AG09319 (cell line): ENCODE results near the gene LRRC8B.
"Not testable (repeated sequence)": the region's sequence is repeated elsewhere in the genome, so short reads cannot be mapped to it uniquely, and the experiment has no call there.

ENCODE experiments used
- DNase-seq: peaks from one replicate; pipeline ENCODE4 v3.0.0-alpha.2; 2010; ENCODE audit warnings: low read depth; ENCODE audit errors: extremely low read depth
- TF ChIP-seq, protein P1 (sequence below): IDR thresholded peaks from 2 replicates; pipeline ENCODE4 v1.5.1; 2011; ENCODE audit warnings: low read depth, mild to moderate bottlenecking, inconsistent platforms, low read length, moderate library complexity

LRRC8B gene

DNA sequence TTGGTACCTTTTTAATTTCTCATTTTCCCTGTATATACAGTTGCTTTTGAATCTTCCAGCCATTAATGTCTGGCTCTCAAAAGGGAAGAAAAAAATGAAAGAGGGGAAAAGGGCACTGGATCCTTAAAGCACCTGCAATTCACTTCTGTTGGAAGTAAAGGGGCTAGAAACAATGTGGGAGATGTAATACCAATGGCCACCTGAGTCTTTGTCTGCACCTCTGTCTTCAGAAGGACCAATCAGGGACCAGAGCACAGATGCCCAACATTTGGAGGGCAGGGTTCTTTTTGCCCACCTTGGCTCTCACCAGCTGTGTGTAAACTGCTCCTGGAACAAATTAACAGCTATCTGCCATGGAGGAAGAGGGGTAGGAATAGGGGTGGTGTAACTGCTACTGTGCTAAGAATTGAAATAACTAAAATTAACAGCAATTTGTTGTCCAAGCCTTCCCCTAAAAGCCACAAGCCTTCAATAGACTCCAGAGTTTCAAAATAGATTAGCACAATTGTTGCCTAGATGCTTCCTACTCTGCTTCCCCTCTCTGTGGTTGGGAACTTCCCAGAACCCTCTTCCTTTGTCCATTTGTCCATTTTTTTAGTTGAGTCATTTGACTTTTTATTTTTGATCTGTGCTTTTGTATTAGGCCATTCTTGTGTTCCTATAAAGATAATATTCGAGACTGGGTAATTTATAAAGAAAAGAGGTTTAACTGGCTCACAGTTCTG, 11.5 kb upstream of the LRRC8B start:
- no peak for DNase-seq
- TF ChIP-seq, protein P1, sequence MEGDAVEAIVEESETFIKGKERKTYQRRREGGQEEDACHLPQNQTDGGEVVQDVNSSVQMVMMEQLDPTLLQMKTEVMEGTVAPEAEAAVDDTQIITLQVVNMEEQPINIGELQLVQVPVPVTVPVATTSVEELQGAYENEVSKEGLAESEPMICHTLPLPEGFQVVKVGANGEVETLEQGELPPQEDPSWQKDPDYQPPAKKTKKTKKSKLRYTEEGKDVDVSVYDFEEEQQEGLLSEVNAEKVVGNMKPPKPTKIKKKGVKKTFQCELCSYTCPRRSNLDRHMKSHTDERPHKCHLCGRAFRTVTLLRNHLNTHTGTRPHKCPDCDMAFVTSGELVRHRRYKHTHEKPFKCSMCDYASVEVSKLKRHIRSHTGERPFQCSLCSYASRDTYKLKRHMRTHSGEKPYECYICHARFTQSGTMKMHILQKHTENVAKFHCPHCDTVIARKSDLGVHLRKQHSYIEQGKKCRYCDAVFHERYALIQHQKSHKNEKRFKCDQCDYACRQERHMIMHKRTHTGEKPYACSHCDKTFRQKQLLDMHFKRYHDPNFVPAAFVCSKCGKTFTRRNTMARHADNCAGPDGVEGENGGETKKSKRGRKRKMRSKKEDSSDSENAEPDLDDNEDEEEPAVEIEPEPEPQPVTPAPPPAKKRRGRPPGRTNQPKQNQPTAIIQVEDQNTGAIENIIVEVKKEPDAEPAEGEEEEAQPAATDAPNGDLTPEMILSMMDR = no peak

DNA sequence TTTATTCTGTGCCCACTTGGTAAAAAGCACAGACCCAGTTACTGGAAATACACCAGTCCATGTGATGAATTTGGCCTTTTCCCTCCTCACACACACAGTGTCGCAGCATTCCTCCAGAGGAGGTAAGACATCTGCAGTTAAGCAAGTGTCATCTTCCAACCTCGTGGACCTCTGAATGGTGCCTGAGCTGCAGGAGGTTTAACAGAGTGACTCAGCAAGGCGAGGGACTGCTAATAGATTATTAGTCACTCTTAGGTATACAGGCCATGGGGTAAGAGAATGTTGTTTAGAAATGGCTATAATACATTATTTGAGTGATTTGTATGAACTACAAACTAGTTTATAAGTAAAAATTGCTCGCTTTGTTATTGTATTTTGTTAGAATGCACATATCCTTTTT, 8.6 kb upstream of the LRRC8B start:
- no peak for DNase-seq
- TF ChIP-seq, protein P1 = no peak

DNA sequence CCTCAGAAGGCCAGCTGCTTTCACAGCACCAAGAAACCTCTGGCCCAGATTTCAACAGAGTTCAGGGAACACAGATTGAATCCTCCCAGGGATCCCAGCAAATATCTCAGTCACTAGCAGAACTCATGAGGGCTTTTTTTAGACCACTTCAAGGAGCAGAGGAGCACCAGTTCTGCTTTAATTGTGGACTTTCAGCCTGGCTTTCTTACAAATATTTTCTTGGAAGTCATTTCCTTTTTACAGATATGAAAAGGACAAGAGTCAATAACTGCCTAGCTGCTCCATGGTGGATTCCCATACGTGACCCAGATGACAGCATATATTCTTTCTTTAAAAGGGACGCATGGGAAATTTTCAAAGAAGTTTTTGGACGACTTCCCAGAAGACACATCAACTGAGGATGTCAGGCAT, 6.4 kb upstream of the LRRC8B start:
- TF ChIP-seq, protein P1 = no peak
- no peak for DNase-seq

DNA sequence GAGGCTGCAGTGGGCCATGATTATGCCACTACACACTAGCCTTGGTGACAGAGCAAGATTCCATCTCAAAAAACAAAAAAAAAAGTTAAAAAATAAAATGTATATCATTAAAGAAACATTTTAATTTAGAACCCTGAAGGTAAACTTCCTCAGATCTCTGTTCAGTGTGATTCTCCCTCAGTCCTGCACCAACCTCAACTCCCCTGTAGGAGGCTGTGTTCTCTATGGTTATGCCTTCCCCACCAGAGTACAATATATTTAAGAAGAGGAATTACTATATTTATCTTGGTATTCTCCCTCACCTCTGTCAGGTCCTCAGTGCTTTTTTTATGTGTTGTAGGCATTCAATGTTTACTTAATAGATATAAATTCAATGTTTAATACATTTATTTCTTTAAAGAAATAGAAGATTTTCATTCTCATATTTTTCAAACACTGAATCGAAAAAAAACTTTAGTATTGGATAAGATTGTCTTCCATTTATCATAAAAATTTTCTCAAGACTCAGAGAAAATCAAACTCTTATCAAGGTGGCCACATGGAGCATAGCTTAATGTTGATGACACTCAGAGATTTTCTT, 4.8 kb upstream of the LRRC8B start:
- DNase-seq = no peak

DNA sequence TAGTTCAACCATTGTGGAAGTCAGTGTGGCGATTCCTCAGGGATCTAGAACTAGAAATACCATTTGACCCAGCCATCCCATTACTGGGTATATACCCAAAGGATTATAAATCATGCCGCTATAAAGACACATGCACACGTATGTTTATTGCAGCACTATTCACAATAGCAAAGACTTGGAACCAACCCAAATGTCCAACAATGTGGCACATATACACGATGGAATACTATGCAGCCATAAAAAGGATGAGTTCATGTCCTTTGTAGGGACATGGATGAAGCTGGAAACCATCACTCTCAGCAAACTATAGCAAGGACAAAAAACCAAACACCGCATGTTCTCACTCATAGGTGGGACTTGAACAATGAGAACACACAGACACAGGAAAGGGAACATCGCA, 2.7 kb upstream of the LRRC8B start:
- DNase-seq = not testable (repeated sequence)

More for the DNA sequence above, 4.8 kb upstream of the LRRC8B start:
- TF ChIP-seq, protein P1 = peak; percentile 76

DNA sequence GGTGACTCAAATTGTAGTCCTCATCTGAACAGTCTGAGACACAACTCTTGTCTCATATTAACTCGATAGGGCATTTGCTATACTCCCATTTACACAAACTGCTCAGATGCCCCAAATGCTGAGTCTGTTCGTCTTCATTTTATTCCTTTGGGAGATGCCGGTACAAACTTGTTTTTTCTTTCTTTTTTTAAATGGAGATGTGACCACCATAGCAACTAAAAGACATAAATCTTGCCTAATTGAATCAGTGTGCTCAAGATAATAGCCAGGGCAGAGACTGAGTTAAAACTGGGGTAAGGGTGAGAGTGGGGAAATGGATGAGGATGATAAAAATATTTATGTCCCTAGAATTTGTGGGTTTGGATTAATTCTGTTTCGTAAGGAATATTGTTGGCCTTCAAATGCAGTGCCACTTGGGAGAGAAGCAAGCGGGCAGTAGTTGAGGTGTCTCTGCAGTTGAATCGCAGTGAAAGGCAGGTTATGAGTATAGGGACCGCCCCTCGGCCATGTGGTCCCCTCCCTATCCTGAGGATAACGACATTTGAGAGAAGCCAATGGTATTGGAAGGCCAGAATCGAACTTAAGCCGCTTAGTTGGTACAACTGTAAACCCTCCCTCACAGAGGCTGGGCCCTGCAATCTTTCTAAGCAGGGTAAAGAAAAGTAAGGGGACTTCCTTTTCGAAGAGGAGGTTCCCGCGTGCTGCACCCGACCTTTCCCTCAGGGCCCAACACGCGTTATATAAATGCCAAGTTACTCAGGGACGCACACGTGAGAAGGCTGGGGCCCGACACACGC, 859 bp upstream of the LRRC8B start:
- no peak for DNase-seq
- TF ChIP-seq, protein P1 = no peak

DNA sequence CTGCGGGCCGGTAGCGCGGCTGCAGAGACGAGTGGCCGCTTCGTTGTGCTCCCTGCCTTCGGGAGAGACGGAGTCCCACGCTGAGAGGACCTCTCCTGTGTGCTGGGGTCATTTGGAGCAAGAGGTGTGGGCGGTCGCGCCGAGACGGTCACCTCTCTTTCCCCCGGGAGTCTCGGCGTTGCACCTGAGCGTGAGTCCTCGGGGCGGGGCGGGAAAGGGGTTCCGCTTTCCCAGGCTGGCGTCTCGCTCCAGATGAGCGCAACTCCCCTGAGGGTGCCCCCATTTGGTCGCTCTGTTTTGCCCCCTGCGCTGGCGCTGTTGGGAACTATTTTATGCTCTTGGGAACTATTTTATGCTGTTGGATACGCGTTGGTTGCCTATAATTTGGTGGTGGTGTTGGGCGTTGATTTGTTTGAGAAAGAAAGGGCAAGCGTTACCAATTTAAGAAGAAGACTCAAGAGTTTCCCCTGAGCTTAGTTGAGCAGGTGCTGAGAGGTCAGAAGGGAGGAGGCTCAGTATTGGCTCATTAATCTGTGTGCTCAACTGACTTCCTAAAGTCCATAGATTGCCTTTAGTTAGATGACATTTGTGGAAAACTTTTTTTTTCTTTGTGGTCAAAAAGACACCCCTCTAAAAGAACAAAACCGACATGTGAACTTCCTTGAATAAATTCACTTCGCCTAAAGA, 683 bp downstream of the LRRC8B start:
- TF ChIP-seq, protein P1 = no peak
- DNase-seq = no peak
